Ascending aorta (tissue), 2 donors: ENCODE measurements around the gene MT2A. TPM values are rescaled to one million over a fixed set of nuclear protein-coding genes. Genes with fewer than 3 reads are reported as not detected.
"Not testable (repeated sequence)": the region's sequence is repeated elsewhere in the genome, so short reads cannot be mapped to it uniquely, and the experiment has no call there.

Experiments
- DNase-seq, 2 donors: peaks; one replicate each; pipeline ENCODE4 v3.0.0-alpha.2; 2019; ENCODE audit warnings: low spot score in 2 of 2
- H3K27ac ChIP-seq, 2 donors: fragments of 200-600 bp; sonication (generic); one replicate each; pipeline ENCODE4 v1.5.1; 2016 to 2017; ENCODE audit warnings: mild to moderate bottlenecking in 1 of 2
- H3K27me3 ChIP-seq: fragments of 200-600 bp; sonication (generic); one replicate; pipeline ENCODE4 v1.5.1; 2017
- H3K36me3 ChIP-seq, 2 donors: fragments of 200-600 bp; sonication (generic); one replicate each; pipeline ENCODE4 v1.5.1; 2016
- H3K4me1 ChIP-seq, 2 donors: fragments of 200-600 bp; sonication (generic); one replicate each; pipeline ENCODE4 v1.5.1; 2016 to 2017; ENCODE audit warnings: mild to moderate bottlenecking in 1 of 2
- H3K4me3 ChIP-seq, 2 donors: fragments of 200-600 bp; sonication (generic); one replicate each; pipeline ENCODE4 v1.5.1; 2016 to 2017; ENCODE audit warnings: mild to moderate bottlenecking in 1 of 2
- H3K9me3 ChIP-seq, 2 donors: fragments of 200-600 bp; sonication (generic); one replicate each; pipeline ENCODE4 v1.5.1; 2016
- CTCF ChIP-seq, 3 experiments: fragments of 200-600 bp in 2 of 3; fragments of 450-650 bp in 1 of 3; sonication (generic) in 2 of 3; IDR thresholded peaks; one replicate each; pipeline ENCODE4 v1.5.1; 2016 to 2019; ENCODE audit warnings: antibody characterized with exemption in 3 of 3, mild to moderate bottlenecking in 1 of 3, moderate library complexity in 1 of 3
- intact Hi-C: fragments of 100-400 bp; cut with DNase I; formaldehyde crosslinking; loops from one replicate; pipeline ENCODE4 v1.15.1; 2023
- total RNA-seq: library from RNA; depleted of rRNA; stranded (reverse); fragments of >200 nt; gene quantifications from one replicate; pipeline ENCODE4 v1.1.0, GENCODE V29; 2016

The MT2A gene
- total RNA-seq, 1 donor from 2014 or later = 602 TPM

- no peak for TF ChIP-seq CTCF (IDR thresholded peaks at IDR 0.05)
- H3K4me1 ChIP-seq = peaks cover 7 to 20% of the 10 kb centered on the region in 2 donors
- no peak for DNase-seq
These were observed 7.0 kb downstream of the MT2A start for GRCh38 chr16:56615353-56615752.

GRCh38 chr16:56616608-56617211 lies 8.3 kb downstream of the MT2A start:
- no peak for DNase-seq
- Histone ChIP-seq H3K4me1 (peaks cover 0 to 8% of the 10 kb centered on the region in 2 donors), H3K36me3 (no peaks in the 10 kb centered on the region), H3K9me3 (no peaks in the 10 kb centered on the region), H3K4me3 (peak overlapping the region; percentile 40 to 55), H3K27ac (peak overlapping the region in 1 of 2 donors; percentile 44), H3K27me3 (no peaks in the 10 kb centered on the region)
- TF ChIP-seq CTCF (IDR thresholded peaks at IDR 0.05) = no peak
- intact Hi-C loops = no loop called here

More at GRCh38 chr16:56615353-56615752, 7.0 kb downstream of the MT2A start:
- Histone ChIP-seq H3K9me3 (no peaks in the 10 kb centered on the region), H3K36me3 (no peaks in the 10 kb centered on the region), H3K27me3 (no peaks in the 10 kb centered on the region), H3K4me3 (no peak overlapping the region), H3K27ac (no peak overlapping the region)
- intact Hi-C loops = no loop called here

GRCh38 chr16:56617212-56618085 lies 9.1 kb downstream of the MT2A start:
- H3K9me3 ChIP-seq = no peaks in the 10 kb centered on the region
- peak overlapping the region; percentile 40 to 55 for H3K4me3 ChIP-seq
- H3K27me3 ChIP-seq = no peaks in the 10 kb centered on the region
- peak in 1 of 2 donors; percentile 86 for DNase-seq
- no peak for TF ChIP-seq CTCF (IDR thresholded peaks at IDR 0.05)
- peaks cover 0 to 7% of the 10 kb centered on the region in 2 donors for H3K4me1 ChIP-seq
- peak overlapping the region; percentile 44 to 58 for H3K27ac ChIP-seq
- intact Hi-C loops = no loop called here
- no peaks in the 10 kb centered on the region for H3K36me3 ChIP-seq

GRCh38 chr16:56618138-56618537 lies 9.8 kb downstream of the MT2A start:
- no peak for DNase-seq
- Histone ChIP-seq H3K27me3 (no peaks in the 10 kb centered on the region), H3K4me3 (no peak overlapping the region), H3K9me3 (no peaks in the 10 kb centered on the region), H3K4me1 (peaks cover 0 to 7% of the 10 kb centered on the region in 2 donors), H3K27ac (no peak overlapping the region), H3K36me3 (no peaks in the 10 kb centered on the region)
- intact Hi-C loops = no loop called here
- no peak for TF ChIP-seq CTCF (IDR thresholded peaks at IDR 0.05)

- no peak overlapping the region for H3K27ac ChIP-seq
- no peak overlapping the region for H3K4me3 ChIP-seq
- H3K4me1 ChIP-seq = peaks cover 4 to 7% of the 10 kb centered on the region in 2 donors
- no peak for TF ChIP-seq CTCF (IDR thresholded peaks at IDR 0.05)
- H3K9me3 ChIP-seq = no peaks in the 10 kb centered on the region
- no peaks in the 10 kb centered on the region for H3K36me3 ChIP-seq
- intact Hi-C loops = no loop called here
- H3K27me3 ChIP-seq = no peaks in the 10 kb centered on the region
- DNase-seq = no peak
These were observed 12.0 kb downstream of the MT2A start for GRCh38 chr16:56620339-56620897.

GRCh38 chr16:56621665-56622445 lies 13.5 kb downstream of the MT2A start:
- H3K27me3 ChIP-seq, H3K36me3 ChIP-seq, DNase-seq, H3K9me3 ChIP-seq, intact Hi-C loops, H3K4me3 ChIP-seq, H3K27ac ChIP-seq, H3K4me1 ChIP-seq: not testable (repeated sequence)

GRCh38 chr16:56623184-56623583 lies 14.8 kb downstream of the MT2A start:
- H3K27me3 ChIP-seq, H3K27ac ChIP-seq, H3K9me3 ChIP-seq, H3K4me3 ChIP-seq, DNase-seq, intact Hi-C loops, H3K36me3 ChIP-seq, H3K4me1 ChIP-seq: not testable (repeated sequence)
